ENCODE data around the gene RAB40A.
"Not testable (repeated sequence)": the region's sequence is repeated elsewhere in the genome, so short reads cannot be mapped to it uniquely, and the experiment has no call there.

RAB40A gene

GRCh38 chrX:103520386-103520785, 1.1 kb upstream of the RAB40A start:
- no peak for ATAC-seq

- no peak for ATAC-seq
These were observed 718 bp downstream of the RAB40A start for GRCh38 chrX:103518571-103518970.

DNA sequence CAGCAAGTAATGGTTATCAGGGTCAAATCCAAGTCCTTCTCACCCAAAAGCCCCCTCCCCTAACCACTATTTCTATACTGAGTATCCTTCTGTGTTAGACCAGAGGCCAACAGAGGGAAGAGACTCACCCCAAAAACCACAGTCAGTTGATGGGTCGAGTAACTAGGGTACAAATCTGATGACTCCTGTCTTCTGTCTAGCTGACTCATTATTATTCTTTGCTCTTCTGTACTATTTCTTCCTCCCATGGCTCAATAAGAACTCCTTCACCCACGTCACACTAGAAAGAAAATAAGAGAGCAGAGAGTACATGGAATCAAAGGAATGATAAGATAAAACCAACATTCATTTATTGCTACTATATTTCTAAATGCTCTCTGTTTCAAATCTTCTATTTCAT, 2.0 kb downstream of the RAB40A start:
- ATAC-seq = no peak

DNA sequence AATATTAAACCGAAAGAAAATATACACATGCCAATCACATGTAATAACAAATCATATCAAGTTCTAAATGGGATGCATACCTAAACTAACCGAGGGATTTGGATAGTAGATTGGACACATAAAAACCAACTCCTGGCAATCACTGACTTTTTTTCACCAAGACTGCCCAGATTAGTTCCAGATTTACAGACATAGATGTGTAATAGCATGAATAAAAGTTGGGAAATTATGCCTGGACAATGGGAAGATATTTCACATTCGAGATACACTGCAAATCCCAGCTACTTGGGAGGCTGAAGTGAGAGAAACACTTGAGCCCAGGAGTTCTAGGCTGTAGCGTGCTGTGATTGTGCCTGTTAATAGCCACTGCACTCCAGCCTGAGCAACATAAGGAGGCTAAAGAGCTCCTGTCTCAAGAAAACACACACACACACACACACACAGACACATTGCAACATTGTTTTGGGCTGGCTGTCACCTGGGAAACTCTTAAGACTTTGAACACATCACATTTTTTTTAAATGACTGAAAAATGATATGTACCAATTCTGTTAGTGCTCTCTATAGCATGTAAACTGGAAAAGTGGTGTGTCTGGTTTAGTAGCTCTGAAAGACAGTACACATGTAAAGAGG, 5.7 kb downstream of the RAB40A start:
- no peak for ATAC-seq

DNA sequence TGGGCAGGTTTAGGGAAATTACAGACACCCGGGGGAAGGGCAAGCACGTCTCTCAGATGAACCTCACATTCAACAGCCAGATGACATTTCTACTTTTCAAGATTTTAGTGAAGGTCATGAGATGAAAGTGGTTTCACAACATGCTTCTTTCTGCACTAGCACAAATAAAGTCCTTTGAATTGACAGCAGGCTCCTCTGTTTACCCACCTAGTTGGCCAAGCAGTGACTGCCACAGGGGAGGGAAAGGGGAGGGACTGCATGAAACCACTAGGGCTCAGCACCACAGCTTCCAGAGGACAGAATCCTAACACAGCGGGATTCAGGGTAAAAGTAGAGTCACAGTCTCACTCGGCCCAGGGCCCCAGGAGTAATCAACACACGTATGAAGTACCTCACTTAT, 6.2 kb downstream of the RAB40A start:
- no peak for ATAC-seq

- ATAC-seq = no peak
These were observed 9.3 kb downstream of the RAB40A start for GRCh38 chrX:103510031-103510430.

GRCh38 chrX:103503853-103504207, 15.5 kb downstream of the RAB40A start:
- ATAC-seq = no peak

- no peak for ATAC-seq
These were observed 16.0 kb downstream of the RAB40A start for GRCh38 chrX:103503163-103503852.

DNA sequence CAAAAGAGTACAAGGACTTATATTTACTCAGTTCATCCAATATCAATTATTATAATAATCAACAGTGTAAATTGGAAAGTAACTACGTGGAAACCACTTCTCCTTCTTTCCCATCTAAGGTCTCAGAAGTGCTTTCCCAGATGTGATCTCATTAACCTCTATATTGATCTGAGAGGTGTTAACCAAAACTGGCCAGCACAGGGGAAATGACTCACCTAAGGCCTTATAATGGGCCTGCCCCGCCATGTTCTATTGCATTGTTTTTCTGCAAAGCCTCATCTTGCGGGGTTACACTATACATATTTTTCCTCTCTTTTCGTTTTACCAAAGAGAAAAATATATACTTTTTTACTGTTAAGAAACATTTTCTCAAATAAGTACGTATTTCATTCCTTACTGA, 20.5 kb downstream of the RAB40A start:
- ATAC-seq = no peak

- ATAC-seq = no peak
These were observed 23.5 kb downstream of the RAB40A start for GRCh38 chrX:103495786-103496185.

DNA sequence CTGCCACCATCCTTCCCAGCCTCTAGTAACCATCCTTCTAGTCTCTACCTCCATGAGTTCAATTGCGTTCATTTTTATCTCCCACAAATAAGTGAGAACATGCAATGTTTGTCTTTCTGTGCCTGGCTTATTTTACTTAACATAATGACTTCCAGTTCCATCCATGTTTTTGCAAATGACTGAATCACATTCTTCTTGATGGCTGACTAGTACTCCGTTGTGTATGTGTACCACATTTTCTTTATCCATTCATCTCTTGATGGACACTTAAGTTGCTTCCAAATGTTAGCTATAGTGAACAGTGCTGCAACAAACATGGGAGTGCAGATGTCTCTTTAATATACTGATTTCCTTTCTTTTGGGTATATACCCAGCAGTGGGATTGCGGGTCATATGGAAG, 25.7 kb downstream of the RAB40A start:
- ATAC-seq = not testable (repeated sequence)

DNA sequence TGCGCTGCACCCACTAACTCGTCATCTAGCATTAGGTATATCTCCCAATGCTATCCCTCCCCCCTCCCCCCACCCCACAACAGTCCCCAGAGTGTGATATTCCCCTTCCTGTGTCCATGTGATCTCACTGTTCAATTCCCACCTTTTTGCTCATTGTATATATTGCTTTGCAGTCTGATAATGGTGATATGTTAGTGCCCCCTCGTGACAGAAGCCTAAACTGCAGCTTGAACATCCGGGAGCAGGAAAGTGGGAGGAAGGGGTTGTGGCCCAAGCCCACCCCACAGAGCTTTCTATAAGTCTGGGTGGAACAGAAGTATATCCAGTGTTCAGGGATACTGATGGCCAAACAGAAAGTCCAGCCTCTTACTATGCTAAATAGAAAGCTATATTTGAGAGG, 29.6 kb downstream of the RAB40A start:
- not testable (repeated sequence) for ATAC-seq

DNA sequence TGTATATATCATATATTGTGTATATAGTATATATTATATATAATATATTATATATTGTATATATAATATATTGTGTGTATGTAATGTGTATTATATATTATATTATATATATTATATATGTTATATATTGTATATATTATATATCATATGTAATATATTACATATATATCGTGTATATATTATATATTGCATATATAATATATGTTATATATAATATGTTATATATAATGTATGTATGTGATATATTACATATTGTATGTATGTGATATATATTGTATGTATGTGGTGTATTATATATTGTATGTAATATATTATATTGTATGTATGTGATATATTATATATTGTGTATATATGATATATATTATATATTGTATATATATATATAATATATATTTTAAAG, 30.5 kb downstream of the RAB40A start:
- ATAC-seq = no peak

DNA sequence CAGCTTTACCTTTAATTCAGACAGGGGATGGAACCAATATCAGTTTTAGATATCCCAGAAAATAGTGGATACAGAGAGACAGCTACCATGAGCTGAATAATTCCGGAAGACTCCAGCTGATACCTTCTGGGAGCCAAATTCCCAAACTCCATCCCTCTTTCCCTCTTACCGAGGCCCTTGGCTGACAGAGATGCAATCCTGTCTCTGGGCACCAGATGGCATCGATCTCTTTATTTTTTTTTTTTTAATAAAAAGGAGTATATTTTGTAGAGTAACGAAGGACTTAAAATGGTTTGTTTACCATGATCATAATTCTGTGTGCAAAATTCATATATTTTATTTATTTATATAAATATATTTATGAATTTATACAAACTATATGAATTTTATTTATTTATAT, 31.0 kb downstream of the RAB40A start:
- ATAC-seq = no peak

DNA sequence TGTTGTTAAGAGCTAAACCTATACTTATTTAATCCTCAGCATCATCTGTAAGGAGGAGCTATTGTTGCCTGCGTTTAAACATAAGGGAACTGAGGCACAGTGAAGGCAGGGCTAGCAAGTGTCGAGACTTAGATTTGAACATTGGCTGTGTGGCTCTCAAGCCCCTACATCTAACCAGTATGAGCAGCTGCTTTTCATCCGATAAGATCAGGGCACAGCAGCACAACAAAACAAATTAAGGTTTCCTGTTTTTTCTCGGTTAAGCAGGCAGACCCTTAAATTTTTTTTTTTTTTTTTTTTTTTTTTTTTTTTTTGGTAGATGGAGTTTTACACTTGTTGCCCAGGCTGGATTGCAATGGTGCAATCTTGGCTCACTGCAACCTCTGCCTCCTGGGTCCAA, 35.6 kb downstream of the RAB40A start:
- no peak for ATAC-seq

DNA sequence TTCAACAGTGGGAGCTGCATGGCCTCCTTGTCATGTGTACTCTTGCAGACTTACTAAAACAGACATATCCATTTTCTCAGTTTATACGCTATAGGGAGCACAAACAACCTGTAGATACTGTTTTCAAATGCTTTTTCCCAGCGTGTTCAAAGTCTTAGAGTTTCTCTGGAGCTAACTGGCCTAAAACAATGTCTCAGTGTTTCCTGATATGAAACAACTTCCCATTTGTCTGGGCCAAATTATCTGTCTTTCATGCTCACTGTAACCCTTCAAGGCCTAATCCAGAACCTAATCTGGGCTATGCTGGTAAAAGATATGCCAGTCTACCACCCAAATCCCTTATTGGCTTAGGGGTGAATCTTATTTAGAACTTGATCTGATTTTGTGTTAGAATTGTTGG, 38.8 kb downstream of the RAB40A start:
- no peak for ATAC-seq

GRCh38 chrX:103477496-103477895, 41.8 kb downstream of the RAB40A start:
- ATAC-seq = no peak

GRCh38 chrX:103475381-103475780, 43.9 kb downstream of the RAB40A start:
- ATAC-seq = no peak

DNA sequence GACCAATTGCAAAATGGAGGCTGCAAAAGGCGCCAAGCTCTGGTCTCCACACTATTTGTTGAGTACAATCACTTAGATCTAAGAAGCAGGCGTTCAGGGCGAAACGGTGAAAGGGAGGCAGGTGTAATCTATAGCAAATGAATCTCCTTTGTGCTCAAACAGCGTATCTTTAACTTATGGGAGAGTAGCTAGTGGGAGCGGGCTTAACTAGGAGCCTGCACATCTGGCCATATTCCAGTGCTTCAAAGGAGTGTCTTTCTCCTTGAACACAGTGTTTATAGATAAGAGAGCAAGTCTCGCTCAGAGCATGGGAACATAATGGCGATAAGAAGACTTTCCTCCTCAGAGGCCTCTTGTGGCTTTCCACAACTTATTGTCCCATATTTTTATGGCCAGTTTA, 49.3 kb downstream of the RAB40A start:
- not testable (repeated sequence) for ATAC-seq

GRCh38 chrX:103467887-103468286, 51.4 kb downstream of the RAB40A start:
- no peak for ATAC-seq

DNA sequence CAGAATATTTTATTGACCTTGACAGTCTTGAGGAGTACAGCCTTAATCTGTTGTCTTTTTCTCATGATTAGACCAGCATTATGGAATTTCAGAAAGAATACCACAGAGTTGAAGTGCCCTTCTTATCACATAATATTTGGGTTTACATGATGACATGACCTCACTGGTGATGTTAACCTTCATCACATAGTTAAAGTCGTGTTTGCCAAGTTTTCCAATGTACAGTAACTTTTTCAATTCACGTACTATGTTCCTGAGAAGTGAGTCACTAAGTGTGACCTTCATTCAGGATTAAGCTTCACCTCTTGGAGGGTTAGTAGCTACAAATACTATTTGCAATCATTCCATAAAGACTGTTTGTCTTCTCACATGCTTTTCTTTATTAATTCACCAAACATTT, 52.1 kb downstream of the RAB40A start:
- no peak for ATAC-seq

- ATAC-seq = peak; percentile 85 to 92
These were observed 54.5 kb downstream of the RAB40A start for GRCh38 chrX:103464774-103465117.

- ATAC-seq = peak; percentile 74 to 75
These were observed 55.1 kb downstream of the RAB40A start for GRCh38 chrX:103464072-103464773.

DNA sequence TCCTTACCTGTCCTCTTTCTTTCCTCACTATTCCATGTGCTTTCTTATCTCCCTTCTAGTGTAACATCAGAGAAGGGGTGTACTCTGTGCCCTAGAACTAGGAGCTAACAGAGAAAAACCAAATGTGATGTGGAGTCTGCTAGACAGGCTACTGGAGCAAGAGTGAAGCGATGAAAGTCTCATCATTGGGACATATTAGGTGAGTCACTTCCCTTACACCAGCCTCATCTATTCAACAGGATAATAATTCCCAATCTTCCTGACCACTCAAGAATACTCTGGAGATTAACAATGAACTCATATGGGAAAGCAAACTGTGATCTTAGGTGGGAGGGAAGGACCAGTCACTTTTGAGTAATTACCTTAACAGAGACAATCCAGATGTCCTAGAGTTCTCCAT, 58.1 kb downstream of the RAB40A start:
- ATAC-seq = no peak

Measured in activated CD4-positive, CD25-positive, alpha-beta regulatory T cell treated with anti-CD3 and anti-CD28 coated beads, Interleukin-2, amount 50 U/mL, for 24 hours (primary cell).